Gastroesophageal sphincter (tissue), 2 donors: Measurements from ENCODE around the gene CLSTN3.

ENCODE experiments used
- POLR2A ChIP-seq, 2 donors: fragments of 450-650 bp; IDR thresholded peaks; one replicate each; pipeline ENCODE4 v1.6.1; 2017; ENCODE audit warnings: antibody characterized with exemption in 2 of 2, mild to moderate bottlenecking in 2 of 2, moderate library complexity in 1 of 2
- POLR2AphosphoS5 ChIP-seq: sonication (generic); formaldehyde crosslinking; IDR thresholded peaks from one replicate; pipeline ENCODE4 v1.6.1; 2017; ENCODE audit warnings: antibody characterized with exemption

DNA sequence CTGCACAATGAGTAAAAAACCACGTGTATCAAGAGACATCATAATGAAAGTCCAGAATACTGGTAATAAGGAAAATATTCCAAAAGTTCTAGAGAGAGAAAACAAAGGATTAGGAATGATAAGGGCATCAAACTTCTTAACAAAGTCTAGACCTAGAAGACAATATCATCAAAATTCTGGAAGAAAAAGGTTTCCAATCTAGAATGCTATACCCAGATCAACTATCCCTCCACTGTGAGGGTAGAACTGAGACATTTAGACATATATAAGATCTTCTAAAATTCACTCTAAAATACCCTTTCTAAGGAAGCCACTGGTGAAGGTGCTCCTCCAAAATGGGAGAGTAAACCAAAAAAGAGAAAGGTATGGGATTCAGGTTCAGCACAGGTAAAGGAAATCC is 24.1 kb upstream of the CLSTN3 start:
- TF ChIP-seq POLR2AphosphoS5 (no peak), POLR2A (IDR thresholded peaks at IDR 0.05) (no peak)
